HG03064 (cell line): Measurements from ENCODE around the gene MYO18B.

ENCODE experiments used
- ATAC-seq: cut with Tn5 transposase; IDR thresholded peaks from one replicate; pipeline ENCODE4 v1.9.1; 2021; ENCODE audit warnings: low read depth; ENCODE audit not compliant: unreplicated experiment

The MYO18B gene

DNA sequence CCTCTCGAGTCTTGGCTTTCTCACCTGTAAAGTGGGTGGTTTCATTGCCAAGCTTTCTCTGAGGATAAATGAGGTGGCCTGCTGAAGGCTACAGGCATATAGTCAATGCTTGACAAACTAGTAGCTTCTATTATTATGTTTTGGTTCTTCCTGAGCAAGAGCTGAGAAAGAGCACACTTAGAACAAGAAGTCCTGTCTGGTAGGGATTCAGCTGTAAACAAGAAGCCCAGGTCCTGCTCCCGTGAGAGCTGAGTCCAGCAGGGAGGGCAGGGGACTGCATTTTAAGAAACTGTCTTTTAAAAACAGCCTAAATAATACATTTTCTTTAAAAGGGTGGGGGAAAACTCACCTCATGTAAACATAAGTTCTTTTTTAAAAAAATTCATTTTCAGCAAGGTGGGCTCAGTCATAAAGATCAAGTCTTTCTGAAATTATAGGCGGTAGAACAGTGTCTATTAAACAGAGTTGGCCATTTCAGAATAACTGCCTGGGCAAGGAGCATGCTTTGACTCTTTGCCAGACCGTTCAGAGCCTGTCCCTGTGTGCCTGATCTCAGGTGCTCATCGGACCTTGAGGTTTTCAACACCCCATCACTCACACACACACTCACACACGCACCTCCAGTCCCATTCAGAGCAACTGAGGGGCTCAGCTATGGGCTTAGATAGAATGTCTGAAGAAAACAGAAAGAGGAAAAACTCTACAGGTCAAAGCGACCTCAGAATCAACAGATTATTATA lies 29.2 kb upstream of the MYO18B start:
- no peak for ATAC-seq

DNA sequence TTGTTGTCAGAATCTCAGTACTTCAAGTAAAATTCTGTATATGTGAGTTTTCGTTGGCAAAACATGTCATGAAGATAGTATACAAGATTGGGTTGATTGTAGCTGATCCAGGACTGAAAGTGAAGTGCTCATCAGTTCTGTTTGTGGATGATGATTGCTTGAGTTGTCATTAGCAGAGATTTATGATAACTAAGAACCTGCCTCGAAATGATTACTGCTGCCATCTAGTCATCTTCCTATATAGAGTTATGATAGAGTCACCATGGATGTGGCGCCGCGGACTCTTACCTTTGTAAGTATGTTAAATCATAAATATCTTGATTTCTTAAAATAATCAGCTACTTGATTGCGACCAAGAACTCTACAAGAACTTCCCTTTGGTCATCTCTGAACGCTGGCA lies 27.9 kb upstream of the MYO18B start:
- ATAC-seq: no peak

GRCh38 chr22:25714739-25715138 lies 27.2 kb upstream of the MYO18B start:
- no peak for ATAC-seq

GRCh38 chr22:25716637-25717036 lies 25.4 kb upstream of the MYO18B start:
- no peak for ATAC-seq

GRCh38 chr22:25718135-25718840 lies 23.7 kb upstream of the MYO18B start:
- no peak for ATAC-seq

DNA sequence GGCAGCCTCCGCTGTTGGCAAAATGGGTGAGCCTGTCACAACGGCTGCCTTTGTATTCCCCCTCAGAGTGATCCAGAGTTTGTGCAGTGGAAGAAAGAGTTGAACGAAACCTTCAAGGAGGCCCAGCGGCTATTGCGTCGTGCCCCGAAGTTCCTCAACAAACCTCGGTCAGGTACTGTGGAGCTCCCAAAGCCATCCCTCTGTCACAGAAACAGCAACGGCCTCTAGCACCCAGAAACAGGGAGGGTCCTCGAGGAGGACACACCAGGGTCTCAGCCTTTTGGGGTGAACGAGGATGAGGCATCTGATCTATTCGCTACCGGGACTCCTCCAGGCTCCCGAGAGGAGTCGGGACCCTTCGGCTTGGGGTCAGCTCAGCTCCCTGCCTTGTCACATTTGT lies 19.8 kb upstream of the MYO18B start:
- no peak for ATAC-seq

- ATAC-seq: no peak
Measured at GRCh38 chr22:25722626-25723025, 19.4 kb upstream of the MYO18B start.

DNA sequence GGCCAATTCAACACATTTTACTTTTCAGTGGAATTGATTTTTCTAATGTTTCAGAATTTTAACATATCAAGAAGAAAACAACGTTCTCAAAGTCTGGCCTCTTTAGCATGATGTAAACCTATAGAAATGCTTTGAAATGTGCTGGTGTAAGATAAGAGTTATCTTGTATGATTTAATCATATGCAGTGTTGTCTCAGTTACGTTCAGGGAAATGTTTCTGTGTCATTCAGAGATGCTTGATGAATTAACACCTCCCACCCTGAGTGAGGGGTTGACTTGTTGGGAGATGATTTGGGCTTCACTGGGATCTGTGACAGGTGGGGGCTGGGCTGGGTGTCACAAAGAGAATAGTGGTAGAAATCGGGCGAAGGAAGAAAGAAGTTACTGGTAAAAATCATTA lies 15.7 kb upstream of the MYO18B start:
- no peak for ATAC-seq

DNA sequence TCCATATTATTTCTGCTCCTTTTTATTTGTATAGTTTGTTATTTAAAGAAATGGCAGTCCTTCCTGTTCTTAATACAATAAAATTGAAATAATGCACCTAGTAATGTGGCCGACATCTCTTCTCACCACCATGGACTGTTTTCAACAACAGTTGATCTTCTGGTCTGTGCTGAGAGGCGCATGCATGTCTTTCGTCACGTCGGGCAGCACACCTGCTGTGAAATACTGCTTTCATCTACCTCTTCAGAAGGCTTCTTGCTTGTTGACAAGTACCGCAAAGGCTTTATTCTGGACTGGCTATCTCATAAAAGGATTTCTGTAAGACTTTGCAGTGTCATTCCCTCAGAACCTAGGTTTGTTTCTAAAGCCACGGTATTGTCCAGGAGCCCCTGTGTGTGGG lies 13.9 kb upstream of the MYO18B start:
- ATAC-seq: no peak

DNA sequence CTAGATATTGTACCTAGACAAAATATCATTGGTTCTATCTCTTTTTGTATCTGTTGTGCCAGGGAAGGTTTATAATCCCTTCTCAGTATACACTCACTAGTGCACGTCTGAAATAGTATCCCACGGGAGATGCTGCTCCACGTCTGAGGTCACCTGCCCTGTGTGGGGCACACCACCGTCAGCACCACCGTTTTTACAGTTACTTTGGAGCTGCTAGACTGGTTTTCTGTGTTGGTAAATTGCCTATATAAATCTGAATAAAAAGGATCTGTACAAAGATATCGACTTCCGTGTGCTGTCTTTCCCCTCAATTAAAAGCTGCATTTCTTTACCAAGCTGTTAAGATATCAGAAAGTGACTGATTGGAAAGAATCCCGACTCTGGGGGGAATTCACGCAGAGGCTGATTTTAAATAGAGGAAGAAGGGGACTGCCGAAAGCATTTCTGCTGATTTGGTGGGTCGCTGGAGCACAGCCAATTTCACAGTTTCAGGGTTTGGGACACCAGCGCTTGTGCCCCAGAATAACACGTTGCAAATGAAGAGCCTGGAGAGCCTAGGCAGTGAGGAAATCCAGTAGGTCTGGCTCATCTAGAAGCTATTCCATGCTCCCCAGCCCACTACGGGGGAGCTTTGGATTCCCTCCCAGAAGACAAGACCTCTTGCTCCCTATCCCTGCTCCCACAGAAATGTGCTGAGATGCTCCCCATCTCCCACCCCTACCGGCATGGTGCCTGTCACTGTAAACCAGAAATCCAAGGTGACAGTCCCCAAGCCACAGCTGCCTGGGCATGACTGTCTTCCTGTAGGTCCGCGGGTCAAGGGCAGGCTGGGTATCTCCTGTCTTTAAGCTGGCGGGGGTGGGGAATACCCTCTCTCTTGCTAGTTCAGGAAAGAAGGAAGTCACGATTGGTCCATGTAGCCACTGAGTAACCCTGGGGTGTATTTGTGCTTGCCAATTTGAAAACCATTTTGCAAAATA lies 12.7 kb upstream of the MYO18B start:
- no peak for ATAC-seq

GRCh38 chr22:25735650-25736049 lies 6.3 kb upstream of the MYO18B start:
- no peak for ATAC-seq

GRCh38 chr22:25736378-25737011 lies 5.5 kb upstream of the MYO18B start:
- no peak for ATAC-seq

DNA sequence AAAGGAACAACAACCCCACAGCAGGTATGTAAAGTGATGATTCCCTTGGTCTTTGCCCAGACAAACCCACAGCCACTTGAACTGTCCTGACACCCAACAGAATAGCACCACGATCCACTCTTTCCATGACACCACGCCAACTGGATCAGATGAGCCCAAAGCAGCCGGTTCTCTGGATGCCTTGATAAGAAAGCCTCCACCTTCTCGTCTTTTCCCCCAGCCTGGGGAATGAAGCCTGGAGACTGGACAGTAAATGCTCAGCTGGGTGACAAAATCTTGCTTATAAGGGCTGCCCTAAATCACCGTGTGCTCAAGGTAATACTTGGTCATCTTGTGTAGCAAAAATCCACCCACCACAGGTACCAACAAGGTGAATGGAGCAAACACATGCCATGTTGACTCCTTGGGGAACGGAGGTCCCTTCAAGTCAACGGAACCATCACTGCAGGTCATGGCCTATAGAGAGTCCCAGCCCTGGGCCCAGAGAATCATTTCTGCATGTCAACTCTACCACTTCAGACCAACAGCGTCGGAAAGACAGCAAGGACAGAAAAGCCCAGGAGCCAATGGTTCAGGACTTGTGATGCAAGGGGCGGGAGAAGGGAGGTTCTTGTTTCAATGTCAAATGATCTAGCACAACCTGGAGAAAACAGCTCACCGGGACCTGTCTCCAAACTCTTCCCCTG lies 2.2 kb upstream of the MYO18B start:
- no peak for ATAC-seq

GRCh38 chr22:25742918-25743708 lies 1.1 kb downstream of the MYO18B start:
- no peak for ATAC-seq

DNA sequence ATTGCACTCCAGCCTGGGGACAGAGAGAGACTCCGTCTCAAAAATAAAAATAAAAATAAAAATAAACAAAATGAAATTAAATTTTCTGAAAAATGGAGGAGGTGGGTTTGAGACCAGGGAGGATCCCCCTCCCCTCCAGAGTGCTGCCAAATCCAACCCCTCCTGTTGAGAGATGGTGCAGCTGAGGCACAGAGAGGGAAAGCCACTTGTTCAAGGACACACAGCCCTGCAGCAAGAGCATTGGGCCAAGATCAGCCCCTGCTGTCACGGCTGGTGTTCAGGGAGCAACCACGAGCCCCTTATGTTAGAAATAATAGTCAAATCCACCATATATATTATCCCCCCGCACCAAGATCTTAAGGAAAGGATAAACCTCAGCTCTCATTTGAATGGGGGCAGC lies 2.7 kb downstream of the MYO18B start:
- no peak for ATAC-seq

DNA sequence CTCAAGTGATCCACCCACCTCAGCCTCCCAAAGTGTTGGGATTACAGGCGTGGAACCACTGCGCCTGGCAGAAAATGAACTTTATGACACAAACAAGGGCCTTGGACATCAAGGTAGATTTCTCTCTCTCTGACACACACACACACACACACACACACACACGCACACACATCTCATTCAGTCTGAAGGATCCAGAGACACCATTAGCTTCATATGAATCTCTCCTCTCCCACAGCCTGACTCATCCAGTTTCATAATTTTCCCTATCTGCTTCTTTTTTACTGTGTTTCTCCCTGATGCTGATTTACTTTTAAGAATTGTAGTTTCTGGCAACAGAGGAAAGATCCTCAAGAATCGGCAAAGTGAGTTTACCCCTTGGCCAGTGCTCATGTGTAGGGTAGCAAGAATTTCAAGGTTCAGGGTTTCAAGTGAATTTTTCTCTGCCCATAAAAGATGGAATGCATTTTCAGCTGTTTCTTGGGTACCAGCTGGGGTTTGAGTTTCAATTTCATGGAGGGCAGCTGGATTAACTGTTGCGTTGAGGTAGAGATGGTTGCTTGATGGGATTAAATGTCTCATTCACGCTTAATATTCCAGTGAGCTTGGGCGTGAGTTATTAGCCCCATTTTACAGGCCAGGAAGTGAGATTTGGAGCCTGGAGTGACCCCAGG lies 3.5 kb downstream of the MYO18B start:
- ATAC-seq: no peak

GRCh38 chr22:25746012-25746373 lies 4.0 kb downstream of the MYO18B start:
- ATAC-seq: no peak

DNA sequence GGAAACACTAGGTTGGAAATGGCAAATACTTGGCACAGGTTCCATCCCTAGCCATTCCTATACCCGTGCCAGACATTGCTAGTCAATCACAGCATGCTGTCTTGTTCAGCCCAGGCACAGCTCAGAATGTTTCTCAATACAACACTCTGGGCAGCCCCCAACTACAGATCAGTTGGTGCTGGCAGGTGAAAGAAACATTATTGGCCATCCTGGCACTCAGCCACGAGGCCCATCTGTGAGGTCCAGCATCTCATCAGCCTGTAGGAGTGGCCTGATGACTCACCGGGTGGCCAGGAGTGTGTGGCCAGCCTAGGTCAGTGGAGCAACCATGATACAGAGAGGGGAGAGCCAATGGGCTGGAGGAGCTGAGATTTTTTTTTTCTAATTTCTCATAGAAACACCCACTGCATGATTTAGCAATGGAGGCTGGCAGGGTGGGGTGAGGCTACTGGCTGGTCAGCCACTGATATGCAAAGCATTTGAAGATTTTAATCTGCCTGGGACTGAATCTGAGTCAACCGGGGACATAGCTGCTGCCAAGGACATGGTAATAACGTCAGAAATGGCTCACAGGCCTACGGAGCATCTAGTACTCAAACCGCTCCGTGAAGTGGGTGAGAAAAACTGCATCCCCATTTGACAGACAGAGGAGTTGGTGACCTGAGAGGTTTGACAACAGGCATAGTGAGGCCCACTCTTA lies 5.4 kb downstream of the MYO18B start:
- no peak for ATAC-seq
